ENCODE measurements around the gene C2orf74. TPM values are rescaled to one million over a fixed set of nuclear protein-coding genes. Genes with fewer than 3 reads are reported as not detected.
"Not testable (repeated sequence)": the region's sequence is repeated elsewhere in the genome, so short reads cannot be mapped to it uniquely, and the experiment has no call there.

C2orf74 gene
- total and polyA plus RNA-seq, 10 donors, result 9.4 to 36.7 (median 24.1) TPM

- Histone ChIP-seq H3K27ac (no peak overlapping the region), H3K9me3 (peaks cover 0 to 16% (median 3%) of the 10 kb centered on the region in 8 donors), H3K27me3 (replicated peaks in 1 of 7) (no peaks in the 10 kb centered on the region), H3K4me3 (no peak overlapping the region), H3K4me1 (peaks cover 0 to 12% (median 0%) of the 10 kb centered on the region in 6 donors), H3K36me3 (peaks cover 0 to 48% (median 11%) of the 10 kb centered on the region in 6 donors)
- intact Hi-C loops (cut with DNase I; ENCODE audit: low total_unique reads), result no loop called here
- 73 to 98% (median 92%) methylated on average over 4 to 5 of the region's 5 CpGs for WGBS, 5 donors
- TF ChIP-seq POLR2A (IDR thresholded peaks at IDR 0.05) (no peak), POLR2AphosphoS5 (IDR thresholded peaks at IDR 0.05) (no peak)
- TF ChIP-seq, protein P1, sequence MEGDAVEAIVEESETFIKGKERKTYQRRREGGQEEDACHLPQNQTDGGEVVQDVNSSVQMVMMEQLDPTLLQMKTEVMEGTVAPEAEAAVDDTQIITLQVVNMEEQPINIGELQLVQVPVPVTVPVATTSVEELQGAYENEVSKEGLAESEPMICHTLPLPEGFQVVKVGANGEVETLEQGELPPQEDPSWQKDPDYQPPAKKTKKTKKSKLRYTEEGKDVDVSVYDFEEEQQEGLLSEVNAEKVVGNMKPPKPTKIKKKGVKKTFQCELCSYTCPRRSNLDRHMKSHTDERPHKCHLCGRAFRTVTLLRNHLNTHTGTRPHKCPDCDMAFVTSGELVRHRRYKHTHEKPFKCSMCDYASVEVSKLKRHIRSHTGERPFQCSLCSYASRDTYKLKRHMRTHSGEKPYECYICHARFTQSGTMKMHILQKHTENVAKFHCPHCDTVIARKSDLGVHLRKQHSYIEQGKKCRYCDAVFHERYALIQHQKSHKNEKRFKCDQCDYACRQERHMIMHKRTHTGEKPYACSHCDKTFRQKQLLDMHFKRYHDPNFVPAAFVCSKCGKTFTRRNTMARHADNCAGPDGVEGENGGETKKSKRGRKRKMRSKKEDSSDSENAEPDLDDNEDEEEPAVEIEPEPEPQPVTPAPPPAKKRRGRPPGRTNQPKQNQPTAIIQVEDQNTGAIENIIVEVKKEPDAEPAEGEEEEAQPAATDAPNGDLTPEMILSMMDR (IDR thresholded peaks at IDR 0.05 in 8 of 11, conservative IDR thresholded peaks at IDR 0.05 in 3 of 11), result no peak
- DNase-seq, result peak; percentile 30
Measured at GRCh38 chr2:61157371-61158003, 4.5 kb upstream of the C2orf74 start.

GRCh38 chr2:61158356-61158955 lies 3.5 kb upstream of the C2orf74 start:
- H3K27ac ChIP-seq, result no peak overlapping the region
- intact Hi-C loops (cut with DNase I; ENCODE audit: low total_unique reads), result no loop called here
- TF ChIP-seq POLR2A (IDR thresholded peaks at IDR 0.05), result no peak
- TF ChIP-seq POLR2AphosphoS5 (IDR thresholded peaks at IDR 0.05), result no peak
- TF ChIP-seq, protein P1 (IDR thresholded peaks at IDR 0.05 in 8 of 11, conservative IDR thresholded peaks at IDR 0.05 in 3 of 11), result no peak
- peaks cover under 1 to 57% (median 17%) of the 10 kb centered on the region in 6 donors for H3K36me3 ChIP-seq
- H3K4me3 ChIP-seq, result no peak overlapping the region
- no peak for DNase-seq
- peaks cover 0 to 16% (median 3%) of the 10 kb centered on the region in 8 donors for H3K9me3 ChIP-seq
- H3K4me1 ChIP-seq, result peaks cover 0 to 12% (median 0%) of the 10 kb centered on the region in 6 donors
- H3K27me3 ChIP-seq (replicated peaks in 1 of 7), result no peaks in the 10 kb centered on the region
- WGBS, 5 donors, result 51 to 86% (median 66%) methylated on average over 3 of the region's 3 CpGs

- Histone ChIP-seq H3K27ac (no peak overlapping the region), H3K9me3 (peaks cover 0 to 14% (median 3%) of the 10 kb centered on the region in 8 donors), H3K27me3 (replicated peaks in 1 of 7) (no peaks in the 10 kb centered on the region), H3K36me3 (peaks cover 7 to 93% (median 37%) of the 10 kb centered on the region in 6 donors), H3K4me3 (no peak overlapping the region), H3K4me1 (peaks cover 0 to 12% (median 0%) of the 10 kb centered on the region in 6 donors)
- no peak for DNase-seq
- TF ChIP-seq, protein P1 (IDR thresholded peaks at IDR 0.05 in 8 of 11, conservative IDR thresholded peaks at IDR 0.05 in 3 of 11), result no peak
- TF ChIP-seq POLR2A (IDR thresholded peaks at IDR 0.05), result no peak
- TF ChIP-seq POLR2AphosphoS5 (IDR thresholded peaks at IDR 0.05), result no peak
- intact Hi-C loops (cut with DNase I; ENCODE audit: low total_unique reads), result no loop called here
- 78 to 88% (median 84%) methylated on average over 5 of the region's 5 CpGs for WGBS, 5 donors
Measured at GRCh38 chr2:61162721-61163120, 733 bp downstream of the C2orf74 start.

DNA sequence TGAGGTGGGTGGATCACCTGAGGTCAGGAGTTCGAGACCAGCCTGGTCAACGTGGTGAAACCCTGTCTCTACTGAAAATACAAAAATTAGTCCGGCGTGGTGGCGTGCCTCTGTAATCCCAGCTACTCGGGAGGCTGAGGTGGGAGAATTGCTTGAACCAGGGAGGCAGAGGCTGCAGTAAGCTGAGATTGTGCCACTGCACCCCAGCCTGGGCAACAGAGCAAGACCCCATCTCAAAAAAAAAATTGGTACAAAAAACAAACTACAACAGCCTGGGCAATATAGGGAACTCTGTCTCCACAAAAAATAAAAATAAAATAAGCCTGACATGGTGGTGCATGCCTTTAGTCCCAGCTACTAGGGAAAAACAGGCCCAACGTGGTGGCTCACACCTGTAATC lies 3.1 kb downstream of the C2orf74 start:
- H3K27ac ChIP-seq, result peak overlapping the region in 2 of 8 donors; percentile 1 to 14
- 90 to 97% (median 96%) methylated on average over 7 of the region's 7 CpGs for WGBS, 5 donors
- H3K9me3 ChIP-seq; H3K4me3 ChIP-seq; intact Hi-C loops (cut with DNase I; ENCODE audit: low total_unique reads); H3K27me3 ChIP-seq (replicated peaks in 1 of 7); H3K4me1 ChIP-seq; DNase-seq: not testable (repeated sequence)
- H3K36me3 ChIP-seq, result peaks cover 7 to 70% (median 33%) of the 10 kb centered on the region in 6 donors
